Neural cell (in vitro differentiated cells): Measurements from ENCODE around the gene SLC16A10. TPM values are rescaled to one million over a fixed set of nuclear protein-coding genes. Genes with fewer than 3 reads are reported as not detected.

Experiments used
- H2AFZ ChIP-seq: fragments of 200-600, 300-800 bp; sonication (generic), shearing (Covaris generic); 2 replicates; pipeline ENCODE4 v1.6.0; 2014; ENCODE audit warnings: low read depth, mild to moderate bottlenecking, antibody characterized with exemption, low read length, moderate library complexity
- H3F3A ChIP-seq: fragments of 200-600 bp; shearing (Covaris generic); 2 replicates; pipeline ENCODE4 v1.6.1; 2016; ENCODE audit warnings: mild to moderate bottlenecking, moderate library complexity, mixed read lengths, antibody characterized with exemption, low read length; ENCODE audit not compliant: insufficient read depth, poor library complexity, severe bottlenecking
- H3K27ac ChIP-seq: fragments of 200-600, 300-800 bp; sonication (generic), shearing (Covaris generic); 2 replicates; pipeline ENCODE4 v1.5.1; 2014; ENCODE audit warnings: mild to moderate bottlenecking, low read length, moderate library complexity
- H3K27me3 ChIP-seq: fragments of 300-800, 200-600 bp; sonication (generic), shearing (Covaris generic); 2 replicates; pipeline ENCODE4 v1.6.0; 2014; ENCODE audit warnings: mild to moderate bottlenecking, low read depth, low read length, moderate library complexity; ENCODE audit not compliant: insufficient read depth
- H3K36me3 ChIP-seq: fragments of 300-800, 200-600 bp; sonication (generic), shearing (Covaris generic); 2 replicates; pipeline ENCODE4 v1.5.1; 2014; ENCODE audit warnings: mild to moderate bottlenecking, antibody characterized with exemption, low read length, moderate library complexity; ENCODE audit not compliant: insufficient read depth
- H3K4me2 ChIP-seq: fragments of 300-800, 200-600 bp; sonication (generic), shearing (Covaris generic); 2 replicates; pipeline ENCODE4 v1.6.0; 2014; ENCODE audit warnings: mild to moderate bottlenecking, low read length
- H3K4me3 ChIP-seq: fragments of 300-800, 200-600 bp; sonication (generic), shearing (Covaris generic); 2 replicates; pipeline ENCODE4 v1.5.1; 2014; ENCODE audit warnings: mild to moderate bottlenecking, low read length, moderate library complexity
- H3K79me2 ChIP-seq: fragments of 200-600 bp; shearing (Covaris generic); replicated peaks from 2 replicates; pipeline ENCODE4 v1.6.0; 2014; ENCODE audit warnings: mild to moderate bottlenecking, low read length, moderate library complexity; ENCODE audit not compliant: insufficient read depth
- H3K9ac ChIP-seq: fragments of 300-800, 200-600 bp; sonication (generic), shearing (Covaris generic); 2 replicates; pipeline ENCODE4 v1.6.1; 2016; ENCODE audit warnings: mild to moderate bottlenecking, low read length, mixed read lengths
- H3K9me2 ChIP-seq: fragments of 200-600 bp; shearing (Covaris generic); 2 replicates; pipeline ENCODE4 v1.6.1; 2016; ENCODE audit warnings: mild to moderate bottlenecking, low read length, mixed read lengths; ENCODE audit not compliant: insufficient read depth
- H3K9me3 ChIP-seq: fragments of 200-600, 300-800 bp; sonication (generic), shearing (Covaris generic); 2 replicates; pipeline ENCODE4 v1.6.1; 2016; ENCODE audit warnings: mild to moderate bottlenecking, mixed run types, low read length, moderate library complexity, mixed read lengths
- H4K20me1 ChIP-seq: fragments of 200-600 bp; shearing (Covaris generic); 2 replicates; pipeline ENCODE4 v1.6.1; 2016; ENCODE audit warnings: mild to moderate bottlenecking, mixed run types; ENCODE audit not compliant: insufficient read depth
- CTCF ChIP-seq: fragments of 450-650 bp; IDR thresholded peaks from 2 replicates; pipeline ENCODE4 v1.5.1; 2014; ENCODE audit warnings: antibody characterized with exemption, mild to moderate bottlenecking, moderate library complexity; ENCODE audit not compliant: poor library complexity, severe bottlenecking
- EP300 ChIP-seq: fragments of 450-650 bp; conservative IDR thresholded peaks from 2 replicates; pipeline ENCODE4 v1.6.1; 2014; ENCODE audit warnings: antibody characterized with exemption, mild to moderate bottlenecking, moderate library complexity; ENCODE audit not compliant: poor library complexity, severe bottlenecking
- EZH2 ChIP-seq: fragments of 200-600, 300-800 bp; shearing (Covaris generic), sonication (generic); IDR thresholded peaks from 2 replicates; pipeline ENCODE4 v1.6.1; 2014; ENCODE audit warnings: antibody characterized with exemption, low read length, borderline replicate concordance, mild to moderate bottlenecking; ENCODE audit not compliant: insufficient read depth, poor library complexity, severe bottlenecking
- MXI1 ChIP-seq: fragments of 450-650 bp; conservative IDR thresholded peaks from 2 replicates; pipeline ENCODE4 v1.6.1; 2014; ENCODE audit warnings: antibody characterized with exemption, mild to moderate bottlenecking; ENCODE audit not compliant: poor library complexity, severe bottlenecking
- POLR2AphosphoS5 ChIP-seq: IDR thresholded peaks from 2 replicates; pipeline ENCODE4 v1.6.1; 2012
- RAD21 ChIP-seq: fragments of 450-650 bp; conservative IDR thresholded peaks from 2 replicates; pipeline ENCODE4 v1.6.1; 2014; ENCODE audit warnings: antibody characterized with exemption, mild to moderate bottlenecking, moderate library complexity
- REST ChIP-seq: IDR thresholded peaks from 2 replicates; pipeline ENCODE4 v1.6.1; 2012; ENCODE audit warnings: borderline replicate concordance
- SMC3 ChIP-seq: fragments of 450-650 bp; conservative IDR thresholded peaks from 2 replicates; pipeline ENCODE4 v1.6.1; 2014; ENCODE audit warnings: antibody characterized with exemption, mild to moderate bottlenecking, moderate library complexity; ENCODE audit not compliant: poor library complexity
- TAF1 ChIP-seq: IDR thresholded peaks from 2 replicates; pipeline ENCODE4 v1.6.1; 2012; ENCODE audit warnings: low read depth
- polyA plus RNA-seq: library from polyadenylated mRNA; depleted of rRNA; stranded (reverse); fragments of >200 nt; gene quantifications from 2 replicates; pipeline ENCODE4 v1.2.3, GENCODE V29; 2014

SLC16A10 gene
- polyA plus RNA-seq, 1 donor from 2014 or later: 1.5 TPM

- Histone ChIP-seq H2AFZ (no peak overlapping the region), H3K9me3 (no peaks in the 10 kb centered on the region), H3K4me3 (no peak overlapping the region), H3K27ac (no peak overlapping the region), H3F3A (no peaks in the 10 kb centered on the region), H3K9ac (no peak overlapping the region), H3K4me2 (no peak overlapping the region), H3K79me2 (no peaks in the 10 kb centered on the region), H3K9me2 (no peaks in the 10 kb centered on the region), H4K20me1 (no peaks in the 10 kb centered on the region), H3K36me3 (no peaks in the 10 kb centered on the region), H3K27me3 (no peaks in the 10 kb centered on the region)
- no peak for TF ChIP-seq EP300
- TF ChIP-seq CTCF: no peak
- TF ChIP-seq MXI1: no peak
- TF ChIP-seq EZH2: no peak
- TF ChIP-seq RAD21: no peak
- no peak for TF ChIP-seq POLR2AphosphoS5
- TF ChIP-seq REST: no peak
- no peak for TF ChIP-seq TAF1
- no peak for TF ChIP-seq SMC3
Measured at GRCh38 chr6:111176760-111177099, 89.4 kb downstream of the SLC16A10 start.

GRCh38 chr6:111177131-111177530 is 89.8 kb downstream of the SLC16A10 start:
- Histone ChIP-seq H3K36me3 (no peaks in the 10 kb centered on the region), H3K9ac (no peak overlapping the region), H3K9me2 (no peaks in the 10 kb centered on the region), H4K20me1 (no peaks in the 10 kb centered on the region), H3K4me3 (no peak overlapping the region), H3F3A (no peaks in the 10 kb centered on the region), H2AFZ (no peak overlapping the region), H3K4me2 (no peak overlapping the region), H3K79me2 (no peaks in the 10 kb centered on the region), H3K27me3 (no peaks in the 10 kb centered on the region), H3K27ac (no peak overlapping the region), H3K9me3 (no peaks in the 10 kb centered on the region)
- no peak for TF ChIP-seq SMC3
- TF ChIP-seq REST: no peak
- TF ChIP-seq EZH2: no peak
